ENCODE data around the gene SDK1.

- TF ChIP-seq, protein P1, sequence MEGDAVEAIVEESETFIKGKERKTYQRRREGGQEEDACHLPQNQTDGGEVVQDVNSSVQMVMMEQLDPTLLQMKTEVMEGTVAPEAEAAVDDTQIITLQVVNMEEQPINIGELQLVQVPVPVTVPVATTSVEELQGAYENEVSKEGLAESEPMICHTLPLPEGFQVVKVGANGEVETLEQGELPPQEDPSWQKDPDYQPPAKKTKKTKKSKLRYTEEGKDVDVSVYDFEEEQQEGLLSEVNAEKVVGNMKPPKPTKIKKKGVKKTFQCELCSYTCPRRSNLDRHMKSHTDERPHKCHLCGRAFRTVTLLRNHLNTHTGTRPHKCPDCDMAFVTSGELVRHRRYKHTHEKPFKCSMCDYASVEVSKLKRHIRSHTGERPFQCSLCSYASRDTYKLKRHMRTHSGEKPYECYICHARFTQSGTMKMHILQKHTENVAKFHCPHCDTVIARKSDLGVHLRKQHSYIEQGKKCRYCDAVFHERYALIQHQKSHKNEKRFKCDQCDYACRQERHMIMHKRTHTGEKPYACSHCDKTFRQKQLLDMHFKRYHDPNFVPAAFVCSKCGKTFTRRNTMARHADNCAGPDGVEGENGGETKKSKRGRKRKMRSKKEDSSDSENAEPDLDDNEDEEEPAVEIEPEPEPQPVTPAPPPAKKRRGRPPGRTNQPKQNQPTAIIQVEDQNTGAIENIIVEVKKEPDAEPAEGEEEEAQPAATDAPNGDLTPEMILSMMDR (IDR thresholded peaks at IDR 0.05), result no peak
- no peak for TF ChIP-seq POLR2A (IDR thresholded peaks at IDR 0.05)
Observed at GRCh38 chr7:4166807-4167206, 865.8 kb downstream of the SDK1 start.
